OCI-LY7 (cell line): Measurements from ENCODE around the gene SGSM2. TPM values are rescaled to one million over a fixed set of nuclear protein-coding genes. Genes with fewer than 3 reads are reported as not detected.

Experiments
- BruUV-seq: library from RNA; stranded (reverse); fragments of 400-500 nt; replicated peaks from 2 replicates; lab custom pipeline; 2021; lab: Mats Ljungman, UMichigan
- CTCF ChIA-PET: fragments of 300-600 bp; sonication (Branson Sonifier 250); formaldehyde crosslinking; loops from one replicate; lab custom pipeline; 2022; ENCODE audit warnings: antibody characterized with exemption; ENCODE audit not compliant: unreplicated experiment; lab: Charles Lee
- POLR2A ChIA-PET: fragments of 300-600 bp; sonication (Branson Sonifier 250); formaldehyde crosslinking; loops from one replicate; lab custom pipeline; 2022; ENCODE audit warnings: antibody characterized with exemption; lab: Charles Lee
- DNase-seq: peaks from one replicate; pipeline ENCODE4 v3.0.0-alpha.2; 2015; ENCODE audit warnings: low spot score
- H2AFZ ChIP-seq: fragments of 200-600 bp; sonication (generic), shearing (Covaris generic); 2 replicates; pipeline ENCODE4 v1.6.1; 2014; ENCODE audit warnings: mild to moderate bottlenecking, antibody characterized with exemption, low read length, moderate library complexity
- H3K27ac ChIP-seq: fragments of 200-600 bp; sonication (generic); 2 replicates; pipeline ENCODE4 v1.5.1; 2014; ENCODE audit warnings: mixed run types, low read depth, mild to moderate bottlenecking, moderate library complexity, low read length, inconsistent platforms; ENCODE audit not compliant: poor library complexity, severe bottlenecking
- H3K36me3 ChIP-seq: fragments of 200-600 bp; sonication (generic); 2 replicates; pipeline ENCODE4 v1.6.1; 2014; ENCODE audit warnings: mild to moderate bottlenecking, antibody characterized with exemption, low read length, moderate library complexity, mixed read lengths; ENCODE audit not compliant: insufficient read depth
- H3K4me1 ChIP-seq: fragments of 200-600 bp; sonication (generic); 2 replicates; pipeline ENCODE4 v1.5.1; 2014; ENCODE audit warnings: mild to moderate bottlenecking, low read length; ENCODE audit not compliant: insufficient read depth, poor library complexity, severe bottlenecking
- H3K4me2 ChIP-seq: fragments of 200-600 bp; sonication (generic); 2 replicates; pipeline ENCODE4 v1.6.1; 2014; ENCODE audit warnings: mild to moderate bottlenecking, low read length
- H3K4me3 ChIP-seq: fragments of 200-600 bp; sonication (generic); 2 replicates; pipeline ENCODE4 v1.5.1; 2014; ENCODE audit warnings: mild to moderate bottlenecking, low read depth, low read length; ENCODE audit not compliant: poor library complexity, severe bottlenecking
- H3K79me2 ChIP-seq: fragments of 200-600 bp; sonication (generic); 2 replicates; pipeline ENCODE4 v1.6.1; 2016; ENCODE audit warnings: low read depth, mild to moderate bottlenecking, low read length, moderate library complexity, mixed read lengths; ENCODE audit not compliant: insufficient read depth
- H3K9me2 ChIP-seq: fragments of 200-600 bp; sonication (generic); 2 replicates; pipeline ENCODE4 v1.6.1; 2016; ENCODE audit warnings: mild to moderate bottlenecking, low read length, mixed read lengths; ENCODE audit not compliant: insufficient read depth
- H3K9me3 ChIP-seq: fragments of 200-600 bp; sonication (generic); 2 replicates; pipeline ENCODE4 v1.6.1; 2014; ENCODE audit warnings: mild to moderate bottlenecking, mixed run types, low read length, mixed read lengths
- H4K20me1 ChIP-seq: fragments of 200-600 bp; sonication (generic); 2 replicates; pipeline ENCODE4 v1.6.1; 2014; ENCODE audit warnings: mild to moderate bottlenecking, antibody characterized with exemption, low read length, moderate library complexity, mixed read lengths; ENCODE audit not compliant: insufficient read depth
- EZH2phosphoT487 ChIP-seq: fragments of 200-600 bp; sonication (generic); IDR thresholded peaks from 2 replicates; pipeline ENCODE4 v1.6.1; 2018; ENCODE audit warnings: low read depth, borderline replicate concordance, mild to moderate bottlenecking, mixed run types, antibody characterized with exemption, low read length, moderate library complexity, mixed read lengths
- intact Hi-C: fragments of 100-400 bp; cut with micrococcal nuclease; formaldehyde crosslinking; loops from one replicate; pipeline ENCODE4 v1.10.0; 2022; ENCODE audit not compliant: unreplicated experiment
- total RNA-seq, 2 experiments: library from RNA; depleted of rRNA in 1 of 2; stranded (reverse); fragments of >200 nt in 1 of 2; shearing (Covaris generic) in 1 of 2; gene quantifications; 2 replicates each; pipeline ENCODE4 v1.2.3, GENCODE V29; 2014 to 2022
- TF ChIP-seq, protein P1 (sequence below): fragments of 200-600 bp; sonication (generic); conservative IDR thresholded peaks from 2 replicates; pipeline ENCODE4 v1.5.1; 2014; ENCODE audit warnings: mild to moderate bottlenecking, antibody characterized with exemption, low read length, moderate library complexity, mixed read lengths

The SGSM2 gene
- total RNA-seq, 2 experiments from 2014 or later: 44.0 to 50.6 TPM

DNA sequence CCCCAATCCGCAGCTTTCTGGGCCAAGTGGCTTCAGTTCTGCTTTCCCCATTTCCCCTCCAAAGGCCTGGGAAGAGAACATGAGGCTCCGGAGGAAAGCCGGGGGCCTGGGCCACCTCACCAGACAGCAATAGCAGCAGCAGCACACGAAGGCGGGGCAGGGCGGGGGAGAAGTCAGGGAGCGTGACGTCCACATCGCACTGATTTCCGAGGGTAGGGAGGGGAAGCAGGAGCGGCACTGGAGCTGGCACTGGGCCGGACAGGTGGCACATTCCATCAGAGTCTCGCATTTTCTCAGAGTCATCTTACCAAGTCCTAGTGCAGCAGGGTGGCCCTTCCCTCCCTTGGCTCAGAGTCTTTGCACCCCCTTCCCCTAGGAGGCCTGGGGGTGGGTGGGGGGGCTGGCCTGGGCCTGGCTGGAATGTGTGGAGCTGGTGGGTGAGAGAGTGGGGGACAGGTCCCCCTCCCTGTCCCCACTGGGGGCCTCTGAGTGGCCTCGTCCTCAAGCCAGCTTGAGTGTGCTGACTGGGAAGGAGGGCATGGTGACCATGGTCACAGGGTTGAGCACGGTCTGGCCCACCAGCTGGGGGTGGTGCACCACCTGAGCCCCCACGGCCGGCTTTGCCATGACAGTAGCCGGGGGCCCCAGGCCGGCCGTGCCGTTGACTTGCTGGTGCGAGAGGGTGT lies 49.2 kb downstream of the SGSM2 start:
- H3K4me3 ChIP-seq: no peak overlapping the region
- no peak overlapping the region for H2AFZ ChIP-seq
- DNase-seq: no peak
- POLR2A ChIA-PET: no interaction called here
- peaks cover 16% of the 10 kb centered on the region for H3K4me1 ChIP-seq
- H3K79me2 ChIP-seq: peaks cover 4% of the 10 kb centered on the region; the same call in 1 of the 2 replicates
- peaks cover 5% of the 10 kb centered on the region; the same call in 1 of the 2 replicates for H3K36me3 ChIP-seq
- H3K4me2 ChIP-seq: no peak overlapping the region
- CTCF ChIA-PET: no interaction called here
- no peaks in the 10 kb centered on the region for H3K9me2 ChIP-seq
- TF ChIP-seq, protein P1, sequence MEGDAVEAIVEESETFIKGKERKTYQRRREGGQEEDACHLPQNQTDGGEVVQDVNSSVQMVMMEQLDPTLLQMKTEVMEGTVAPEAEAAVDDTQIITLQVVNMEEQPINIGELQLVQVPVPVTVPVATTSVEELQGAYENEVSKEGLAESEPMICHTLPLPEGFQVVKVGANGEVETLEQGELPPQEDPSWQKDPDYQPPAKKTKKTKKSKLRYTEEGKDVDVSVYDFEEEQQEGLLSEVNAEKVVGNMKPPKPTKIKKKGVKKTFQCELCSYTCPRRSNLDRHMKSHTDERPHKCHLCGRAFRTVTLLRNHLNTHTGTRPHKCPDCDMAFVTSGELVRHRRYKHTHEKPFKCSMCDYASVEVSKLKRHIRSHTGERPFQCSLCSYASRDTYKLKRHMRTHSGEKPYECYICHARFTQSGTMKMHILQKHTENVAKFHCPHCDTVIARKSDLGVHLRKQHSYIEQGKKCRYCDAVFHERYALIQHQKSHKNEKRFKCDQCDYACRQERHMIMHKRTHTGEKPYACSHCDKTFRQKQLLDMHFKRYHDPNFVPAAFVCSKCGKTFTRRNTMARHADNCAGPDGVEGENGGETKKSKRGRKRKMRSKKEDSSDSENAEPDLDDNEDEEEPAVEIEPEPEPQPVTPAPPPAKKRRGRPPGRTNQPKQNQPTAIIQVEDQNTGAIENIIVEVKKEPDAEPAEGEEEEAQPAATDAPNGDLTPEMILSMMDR: no peak
- no peak for TF ChIP-seq EZH2phosphoT487
- H3K27ac ChIP-seq: no peak overlapping the region
- no peaks in the 10 kb centered on the region for H4K20me1 ChIP-seq
- no peaks in the 10 kb centered on the region for H3K9me3 ChIP-seq
- BruUV-seq: no TSS peak
- intact Hi-C loops: no loop called here

DNA sequence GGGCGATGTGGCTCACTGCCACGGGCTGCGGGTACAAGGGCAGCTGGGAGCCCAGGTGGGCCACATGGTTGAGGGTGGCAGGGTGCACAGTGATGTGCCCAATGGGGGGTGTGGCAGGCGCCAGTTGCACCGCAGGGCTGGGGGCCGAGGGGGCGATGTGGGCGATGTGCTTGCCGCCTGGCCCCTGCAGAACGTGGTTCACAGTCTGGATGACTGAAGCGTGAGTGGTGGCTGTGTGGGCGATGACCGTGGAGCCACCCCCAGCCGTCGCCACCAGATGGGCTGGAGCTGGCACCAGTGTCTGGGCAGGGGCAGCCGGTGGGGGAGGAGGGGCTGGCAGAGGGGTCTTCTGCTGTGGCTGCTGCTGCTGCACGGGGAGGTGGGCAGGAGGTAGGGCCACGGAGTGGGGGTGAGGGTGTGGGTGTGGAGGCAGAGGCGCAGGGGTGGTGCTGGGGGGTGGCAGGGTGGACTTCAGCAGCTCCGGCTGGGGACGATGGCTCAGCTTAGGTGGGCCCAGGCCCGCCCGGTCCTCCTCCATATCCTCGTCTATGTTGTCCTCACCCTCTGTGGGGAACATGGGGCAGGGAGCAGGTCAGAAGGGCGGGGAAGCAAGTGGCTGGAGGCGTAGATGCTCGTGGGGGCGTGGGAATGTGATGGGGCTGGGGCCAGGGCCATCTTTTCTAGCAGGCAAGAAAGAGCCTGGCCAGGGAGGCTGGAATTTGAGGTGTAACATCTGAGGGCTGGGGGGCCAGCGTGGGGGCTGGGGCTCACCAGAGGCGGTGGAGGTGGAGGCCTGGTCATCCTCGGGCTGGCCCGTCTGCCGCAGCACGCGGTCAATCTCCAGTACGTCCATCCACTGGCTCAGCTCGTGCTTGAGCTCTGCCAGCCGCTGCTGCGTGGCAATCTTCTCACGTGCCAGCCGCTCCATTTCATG lies 50.1 kb downstream of the SGSM2 start:
- CTCF ChIA-PET: no interaction called here
- no TSS peak for BruUV-seq

More for the DNA sequence above, 50.1 kb downstream of the SGSM2 start:
- peaks cover 10% of the 10 kb centered on the region; the same call in 1 of the 2 replicates for H3K79me2 ChIP-seq
- H3K4me3 ChIP-seq: no peak overlapping the region
- intact Hi-C loops: no loop called here
- POLR2A ChIA-PET: no interaction called here
- TF ChIP-seq, protein P1: no peak
- TF ChIP-seq EZH2phosphoT487: no peak
- H4K20me1 ChIP-seq: no peaks in the 10 kb centered on the region
- no peak for DNase-seq
- no peak overlapping the region for H2AFZ ChIP-seq
- no peaks in the 10 kb centered on the region for H3K9me3 ChIP-seq
- H3K4me2 ChIP-seq: no peak overlapping the region
- H3K36me3 ChIP-seq: peaks cover 7% of the 10 kb centered on the region; the same call in 1 of the 2 replicates
- peaks cover 21% of the 10 kb centered on the region for H3K4me1 ChIP-seq
- H3K9me2 ChIP-seq: no peaks in the 10 kb centered on the region
- no peak overlapping the region for H3K27ac ChIP-seq
